NCI-H2171 (cell line): ENCODE data around the gene SGK2.

Experiments used
- DNase-seq: peaks from one replicate; lab custom pipeline; 2025; lab: John Stamatoyannopoulos, UW

Gene SGK2

GRCh38 chr20:43536041-43536816, 22.6 kb upstream of the SGK2 start:
- no peak for DNase-seq

GRCh38 chr20:43536817-43537440, 21.9 kb upstream of the SGK2 start:
- no peak for DNase-seq

GRCh38 chr20:43537921-43538877, 20.6 kb upstream of the SGK2 start:
- DNase-seq = peak; percentile 44

- DNase-seq = no peak
Measured at GRCh38 chr20:43538878-43539700, 19.7 kb upstream of the SGK2 start.

GRCh38 chr20:43539975-43540672, 18.7 kb upstream of the SGK2 start:
- no peak for DNase-seq

- DNase-seq = no peak
Measured at GRCh38 chr20:43540673-43541060, 18.2 kb upstream of the SGK2 start.

GRCh38 chr20:43541214-43541613, 17.6 kb upstream of the SGK2 start:
- DNase-seq = no peak

- DNase-seq = no peak
Measured at GRCh38 chr20:43542161-43542560, 16.7 kb upstream of the SGK2 start.

- DNase-seq = no peak
Measured at GRCh38 chr20:43542674-43543073, 16.2 kb upstream of the SGK2 start.

- no peak for DNase-seq
Measured at GRCh38 chr20:43543138-43543537, 15.7 kb upstream of the SGK2 start.

GRCh38 chr20:43544501-43544900, 14.3 kb upstream of the SGK2 start:
- DNase-seq = no peak

- no peak for DNase-seq
Measured at GRCh38 chr20:43545837-43546578, 12.8 kb upstream of the SGK2 start.

GRCh38 chr20:43548273-43548880, 10.4 kb upstream of the SGK2 start:
- no peak for DNase-seq

- DNase-seq = no peak
Measured at GRCh38 chr20:43549416-43550065, 9.3 kb upstream of the SGK2 start.

GRCh38 chr20:43550456-43550855, 8.4 kb upstream of the SGK2 start:
- DNase-seq = no peak

- no peak for DNase-seq
Measured at GRCh38 chr20:43554369-43554768, 4.5 kb upstream of the SGK2 start.

GRCh38 chr20:43559147-43559987, 540 bp downstream of the SGK2 start:
- DNase-seq = no peak

- no peak for DNase-seq
Measured at GRCh38 chr20:43560974-43561373, 2.1 kb downstream of the SGK2 start.
